ENCODE results near the gene CDH23. TPM values are rescaled to one million over a fixed set of nuclear protein-coding genes. Genes with fewer than 3 reads are reported as not detected.

Gene CDH23
- total and polyA plus RNA-seq, 2 experiments from 2014 or later = 0.08 TPM; not detected in 1

DNA sequence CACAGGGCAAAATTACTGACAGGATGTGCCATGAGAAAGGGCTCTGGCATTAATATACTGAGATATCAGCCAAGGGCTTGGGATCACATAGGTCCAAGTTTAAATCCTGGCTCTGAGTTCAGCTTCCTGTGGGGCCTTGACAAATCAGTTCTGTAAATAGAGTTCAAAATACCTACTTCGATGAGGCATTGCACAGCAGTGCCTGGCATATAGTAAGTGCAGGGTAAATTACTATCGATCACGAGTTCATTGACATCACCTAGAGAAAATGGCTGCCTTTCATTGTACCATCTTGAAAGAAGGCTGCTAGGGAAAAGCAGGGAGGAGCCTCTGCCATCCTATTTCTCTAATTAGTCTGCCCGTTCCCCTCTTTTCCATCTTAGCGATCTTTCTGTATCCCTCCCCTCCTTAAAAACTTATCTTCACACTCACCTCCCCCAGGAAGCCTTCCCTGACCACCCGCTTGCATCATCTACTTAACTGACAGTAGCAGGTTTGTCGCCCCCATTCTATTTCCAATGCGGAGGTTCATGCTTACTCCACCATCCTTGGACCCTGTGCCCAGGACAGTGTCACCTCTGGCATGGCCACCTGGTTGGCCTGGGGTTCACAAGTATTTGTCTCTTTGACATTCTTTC, 198.3 kb downstream of the CDH23 start:
- peaks cover 14% of the 10 kb centered on the region for H3F3A ChIP-seq (ENCODE audit: insufficient read depth)
- no peak for DNase-seq
- H2AFZ ChIP-seq = no peak overlapping the region
- no peaks in the 10 kb centered on the region for H4K20me1 ChIP-seq (ENCODE audit: insufficient read depth)
- no peaks in the 10 kb centered on the region for H3K79me2 ChIP-seq (ENCODE audit: insufficient read depth)
- in situ Hi-C loops (cut with MboI) = no loop called here
- H3K4me1 ChIP-seq (ENCODE audit: insufficient read depth) = peaks cover 14% of the 10 kb centered on the region
- H3K9ac ChIP-seq = no peak overlapping the region
- no peak overlapping the region for H3K27ac ChIP-seq
- 78 to 82% methylated on average over 8 of the region's 8 CpGs for WGBS, 2 experiments (ENCODE audit: low coverage in 1 of 2, low lambda C conversion rate in 2 of 2, missing lambda C conversion rate in 2 of 2)
- H3K27me3 ChIP-seq (replicated peaks; ENCODE audit: insufficient read depth) = peaks cover 15% of the 10 kb centered on the region
- no peak for TF ChIP-seq EZH2phosphoT487 (IDR thresholded peaks at IDR 0.05; ENCODE audit: insufficient read depth, low read depth)
- TF ChIP-seq EZH2 (IDR thresholded peaks at IDR 0.05; ENCODE audit: insufficient read depth, poor library complexity, severe bottlenecking) = no peak
- no peaks in the 10 kb centered on the region for H3K9me3 ChIP-seq (ENCODE audit: low read depth)
- no peak overlapping the region for H3K4me3 ChIP-seq
- H3K9me2 ChIP-seq (ENCODE audit: insufficient read depth) = no peaks in the 10 kb centered on the region
- no peak overlapping the region for H3K4me2 ChIP-seq (ENCODE audit: unreplicated experiment)
- H3K36me3 ChIP-seq (ENCODE audit: low read depth) = no peaks in the 10 kb centered on the region

DNA sequence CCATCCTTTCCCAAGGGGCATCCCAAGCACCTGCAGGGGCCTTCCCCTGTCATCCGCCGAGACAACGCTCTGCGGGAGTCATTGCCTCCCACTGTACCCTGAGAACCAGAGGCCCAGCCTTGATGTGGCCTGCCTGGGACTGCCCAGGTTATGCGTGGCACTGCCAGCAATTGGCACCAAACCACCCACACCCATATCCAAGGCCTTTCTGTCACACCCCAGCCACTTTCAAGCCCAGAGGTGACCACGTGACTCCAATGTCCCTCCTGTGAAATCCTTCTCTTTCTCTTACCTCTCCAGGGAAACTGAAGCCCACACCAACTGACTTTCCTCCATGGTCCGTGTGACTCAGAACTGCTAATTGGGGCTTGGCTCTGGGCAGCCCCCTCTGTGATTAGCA, 198.9 kb downstream of the CDH23 start:
- WGBS, 2 experiments (ENCODE audit: low coverage in 1 of 2, low lambda C conversion rate in 2 of 2, missing lambda C conversion rate in 2 of 2) = 78 to 82% methylated on average over 7 of the region's 7 CpGs
- Histone ChIP-seq H3K4me3 (no peak overlapping the region), H3K4me1 (ENCODE audit: insufficient read depth) (peaks cover 16% of the 10 kb centered on the region), H3F3A (ENCODE audit: insufficient read depth) (peaks cover 17% of the 10 kb centered on the region), H3K27ac (no peak overlapping the region), H4K20me1 (ENCODE audit: insufficient read depth) (no peaks in the 10 kb centered on the region), H3K9ac (no peak overlapping the region), H3K9me3 (ENCODE audit: low read depth) (no peaks in the 10 kb centered on the region), H3K4me2 (ENCODE audit: unreplicated experiment) (no peak overlapping the region), H3K79me2 (ENCODE audit: insufficient read depth) (no peaks in the 10 kb centered on the region), H3K9me2 (ENCODE audit: insufficient read depth) (no peaks in the 10 kb centered on the region), H3K27me3 (replicated peaks; ENCODE audit: insufficient read depth) (peaks cover 9% of the 10 kb centered on the region), H2AFZ (no peak overlapping the region), H3K36me3 (ENCODE audit: low read depth) (no peaks in the 10 kb centered on the region)
- in situ Hi-C loops (cut with MboI) = no loop called here
- DNase-seq = no peak
- TF ChIP-seq EZH2 (IDR thresholded peaks at IDR 0.05; ENCODE audit: insufficient read depth, poor library complexity, severe bottlenecking) (no peak), EZH2phosphoT487 (IDR thresholded peaks at IDR 0.05; ENCODE audit: insufficient read depth, low read depth) (no peak)

DNA sequence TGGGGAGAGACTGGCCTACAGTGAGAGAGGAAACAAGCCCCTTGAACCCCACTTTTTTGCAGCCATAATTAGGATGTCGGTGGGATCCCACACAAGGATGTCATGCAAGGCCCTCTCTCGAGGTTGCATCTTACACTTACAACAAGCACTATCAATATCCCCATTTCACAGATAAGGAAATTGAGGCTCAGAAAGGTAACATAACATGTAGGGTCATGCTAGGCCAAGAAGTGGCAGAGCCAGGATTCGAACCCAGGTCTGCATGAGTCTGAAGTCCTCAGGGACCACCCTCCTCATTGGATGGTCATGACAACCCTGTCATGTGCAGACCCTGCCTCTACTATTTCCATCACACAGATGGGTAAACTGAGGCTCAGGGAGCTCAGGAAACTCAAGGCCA, 199.4 kb downstream of the CDH23 start:
- no peaks in the 10 kb centered on the region for H3K79me2 ChIP-seq (ENCODE audit: insufficient read depth)
- H3K9ac ChIP-seq = no peak overlapping the region
- H3K27ac ChIP-seq = no peak overlapping the region
- no peaks in the 10 kb centered on the region for H3K36me3 ChIP-seq (ENCODE audit: low read depth)
- no peaks in the 10 kb centered on the region for H4K20me1 ChIP-seq (ENCODE audit: insufficient read depth)
- 78 to 82% methylated on average over 3 of the region's 3 CpGs for WGBS, 2 experiments (ENCODE audit: low coverage in 1 of 2, low lambda C conversion rate in 2 of 2, missing lambda C conversion rate in 2 of 2)
- peaks cover 18% of the 10 kb centered on the region for H3F3A ChIP-seq (ENCODE audit: insufficient read depth)
- TF ChIP-seq EZH2phosphoT487 (IDR thresholded peaks at IDR 0.05; ENCODE audit: insufficient read depth, low read depth) = no peak
- TF ChIP-seq EZH2 (IDR thresholded peaks at IDR 0.05; ENCODE audit: insufficient read depth, poor library complexity, severe bottlenecking) = no peak
- no peak overlapping the region for H3K4me3 ChIP-seq
- in situ Hi-C loops (cut with MboI) = no loop called here
- peaks cover 19% of the 10 kb centered on the region for H3K4me1 ChIP-seq (ENCODE audit: insufficient read depth)
- H3K9me3 ChIP-seq (ENCODE audit: low read depth) = no peaks in the 10 kb centered on the region
- no peak for DNase-seq
- peaks cover 4% of the 10 kb centered on the region for H3K27me3 ChIP-seq (replicated peaks; ENCODE audit: insufficient read depth)
- no peak overlapping the region for H2AFZ ChIP-seq
- no peak overlapping the region for H3K4me2 ChIP-seq (ENCODE audit: unreplicated experiment)
- H3K9me2 ChIP-seq (ENCODE audit: insufficient read depth) = no peaks in the 10 kb centered on the region

DNA sequence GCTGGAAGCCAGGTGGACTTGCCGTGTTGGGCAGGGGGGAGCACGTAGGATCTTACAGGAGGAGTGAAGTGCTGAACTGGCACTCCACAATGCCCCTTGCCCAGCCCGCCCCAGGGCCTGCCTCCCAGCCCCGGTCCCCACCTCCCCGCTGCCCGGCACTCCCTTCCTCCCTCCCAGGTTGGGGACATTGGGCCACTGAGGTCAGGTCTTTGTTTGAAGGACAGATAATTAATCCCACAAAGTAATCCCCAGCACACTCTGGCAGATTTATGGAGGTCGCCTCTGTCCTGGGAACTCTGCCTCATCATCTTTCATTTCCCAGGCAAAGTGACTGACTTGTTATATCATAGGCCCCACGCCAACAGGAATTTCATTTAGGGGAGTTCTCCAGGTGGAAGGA, 200.0 kb downstream of the CDH23 start:
- no peak overlapping the region for H3K4me2 ChIP-seq (ENCODE audit: unreplicated experiment)
- H3K4me1 ChIP-seq (ENCODE audit: insufficient read depth) = peaks cover 23% of the 10 kb centered on the region
- H3K9me3 ChIP-seq (ENCODE audit: low read depth) = no peaks in the 10 kb centered on the region
- H3K79me2 ChIP-seq (ENCODE audit: insufficient read depth) = no peaks in the 10 kb centered on the region
- H3F3A ChIP-seq (ENCODE audit: insufficient read depth) = peaks cover 18% of the 10 kb centered on the region
- H3K36me3 ChIP-seq (ENCODE audit: low read depth) = no peaks in the 10 kb centered on the region
- H3K4me3 ChIP-seq = no peak overlapping the region
- H3K27ac ChIP-seq = no peak overlapping the region
- WGBS, 2 experiments (ENCODE audit: low coverage in 1 of 2, low lambda C conversion rate in 2 of 2, missing lambda C conversion rate in 2 of 2) = 91 to 95% methylated on average over 8 of the region's 8 CpGs
- no peaks in the 10 kb centered on the region for H3K9me2 ChIP-seq (ENCODE audit: insufficient read depth)
- in situ Hi-C loops (cut with MboI) = no loop called here
- peaks cover 4% of the 10 kb centered on the region; the same call in 1 of the 2 replicates for H3K27me3 ChIP-seq (replicated peaks; ENCODE audit: insufficient read depth)
- H2AFZ ChIP-seq = no peak overlapping the region
- DNase-seq = no peak
- no peak for TF ChIP-seq EZH2 (IDR thresholded peaks at IDR 0.05; ENCODE audit: insufficient read depth, poor library complexity, severe bottlenecking)
- TF ChIP-seq EZH2phosphoT487 (IDR thresholded peaks at IDR 0.05; ENCODE audit: insufficient read depth, low read depth) = no peak
- H4K20me1 ChIP-seq (ENCODE audit: insufficient read depth) = no peaks in the 10 kb centered on the region
- no peak overlapping the region for H3K9ac ChIP-seq

Data from GM23248 (cell line).